Transverse colon (tissue), 4 donors: ENCODE measurements around the gene CADPS. TPM values are rescaled to one million over a fixed set of nuclear protein-coding genes. Genes with fewer than 3 reads are reported as not detected.

Source experiments
- DNase-seq: peaks from one replicate; pipeline ENCODE4 v3.0.0-alpha.2; 2019
- H3K27ac ChIP-seq, 4 donors: fragments of 200-600 bp; sonication (generic); 2 replicates each; pipeline ENCODE4 v1.5.1; 2016 to 2018; ENCODE audit warnings: inconsistent platforms in 4 of 4
- H3K27me3 ChIP-seq: fragments of 200-600 bp; sonication (generic); 2 replicates; pipeline ENCODE4 v1.5.1; 2017; ENCODE audit warnings: inconsistent platforms
- H3K36me3 ChIP-seq, 4 donors: fragments of 200-600 bp; sonication (generic); 2 replicates each; pipeline ENCODE4 v1.5.1; 2017 to 2019; ENCODE audit warnings: inconsistent platforms in 4 of 4
- H3K4me1 ChIP-seq, 4 donors: fragments of 200-600 bp; sonication (generic); 2 replicates each; pipeline ENCODE4 v1.5.1; 2017 to 2020; ENCODE audit warnings: inconsistent platforms in 4 of 4
- H3K4me3 ChIP-seq, 4 donors: fragments of 200-600 bp; sonication (generic); 1 replicate in 1 of 4; 2 replicates in 3 of 4; pipeline versions ENCODE4 v1.5.1 to v1.6.1; 2017 to 2019; ENCODE audit warnings: inconsistent platforms in 4 of 4
- H3K9me3 ChIP-seq, 2 donors: fragments of 200-600 bp; sonication (generic); 2 replicates each; pipeline ENCODE4 v1.5.1; 2017 to 2019; ENCODE audit warnings: inconsistent platforms in 2 of 2
- CTCF ChIP-seq, 5 experiments: fragments of 200-600 bp in 3 of 5; fragments of 450-650 bp in 2 of 5; sonication (generic) in 3 of 5; IDR thresholded peaks; 1 replicate in 2 of 5; 2 replicates in 3 of 5; pipeline ENCODE4 v1.5.1; 2016 to 2017; ENCODE audit warnings: antibody characterized with exemption in 5 of 5, inconsistent platforms in 3 of 5, mild to moderate bottlenecking in 2 of 5, moderate library complexity in 1 of 5
- EP300 ChIP-seq: sonication (generic); formaldehyde crosslinking; IDR thresholded peaks from one replicate; pipeline ENCODE4 v1.6.1; 2017; ENCODE audit warnings: antibody characterized with exemption, low read depth
- POLR2A ChIP-seq: fragments of 450-650 bp; IDR thresholded peaks from one replicate; pipeline ENCODE4 v1.6.1; 2016; ENCODE audit warnings: antibody characterized with exemption, mild to moderate bottlenecking, moderate library complexity
- POLR2AphosphoS5 ChIP-seq, 3 donors: sonication (generic); formaldehyde crosslinking; IDR thresholded peaks; one replicate each; pipeline ENCODE4 v1.6.1; 2016; ENCODE audit warnings: antibody characterized with exemption in 3 of 3
- WGBS, 2 donors: methylation state at CpG; one replicate each; pipeline ENCODE4 v1.1.5; 2018; ENCODE audit warnings: low coverage in 1 of 2; 5-methylcytosine and 5-hydroxymethylcytosine counted together
- in situ Hi-C, 4 donors: fragments of 200-750 bp; cut with MboI; loops; one replicate each; pipeline versions ENCODE4 v1.15.0 to v1.15.1; 2017; ENCODE audit warnings: low sequenced_read_pairs in 3 of 4, low pct_ligation_motif_present in 1 of 4, low pct_unique_long_range_greater_than_20kb in 1 of 4
- intact Hi-C: fragments of 100-400 bp; cut with DNase I; formaldehyde crosslinking; loops from one replicate; pipeline ENCODE4 v1.15.1; 2023; ENCODE audit warnings: low total_unique reads
- total RNA-seq, 4 donors: library from RNA; depleted of rRNA; stranded (reverse); fragments of >200 nt; gene quantifications; one replicate each; pipeline ENCODE4 v1.1.0, GENCODE V29; 2016

Gene CADPS
- total RNA-seq, 4 donors from 2014 or later = 1.9 to 22.7 (median 8.9) TPM

- no peaks in the 10 kb centered on the region for H3K4me1 ChIP-seq
- no peak overlapping the region for H3K27ac ChIP-seq
- H3K36me3 ChIP-seq = no peaks in the 10 kb centered on the region
- H3K9me3 ChIP-seq = no peaks in the 10 kb centered on the region
- no peak for DNase-seq
- no peak overlapping the region for H3K4me3 ChIP-seq
- WGBS, 2 donors = 57 to 59% methylated on average over 4 to 11 of the region's 11 CpGs
- no peaks in the 10 kb centered on the region for H3K27me3 ChIP-seq
- TF ChIP-seq POLR2A (no peak), POLR2AphosphoS5 (IDR thresholded peaks at IDR 0.05) (no peak), CTCF (IDR thresholded peaks at IDR 0.05) (no peak), EP300 (no peak)
- intact Hi-C loops (no loop called here), in situ Hi-C loops (loop anchor here in 2 of 4 donors (10.0 to 25.0 kb wide), 3 partner anchors 230 to 363 kb away; no protein-coding TSS in a partner anchor)
Observed at GRCh38 chr3:62567097-62568021, 307.9 kb downstream of the CADPS start.

GRCh38 chr3:62566022-62566557 lies 309.1 kb downstream of the CADPS start:
- Histone ChIP-seq H3K9me3 (no peaks in the 10 kb centered on the region), H3K27ac (no peak overlapping the region), H3K27me3 (no peaks in the 10 kb centered on the region), H3K36me3 (no peaks in the 10 kb centered on the region), H3K4me3 (no peak overlapping the region), H3K4me1 (no peaks in the 10 kb centered on the region)
- 67 to 89% methylated on average over 2 to 6 of the region's 6 CpGs for WGBS, 2 donors
- in situ Hi-C loops = loop anchor here in 2 of 4 donors (10.0 to 25.0 kb wide), 3 partner anchors 229 to 361 kb away; no protein-coding TSS in a partner anchor
- intact Hi-C loops = no loop called here
- no peak for DNase-seq
- TF ChIP-seq POLR2A (no peak), CTCF (IDR thresholded peaks at IDR 0.05) (no peak), POLR2AphosphoS5 (IDR thresholded peaks at IDR 0.05) (no peak), EP300 (no peak)

- no peaks in the 10 kb centered on the region for H3K27me3 ChIP-seq
- no peaks in the 10 kb centered on the region for H3K4me1 ChIP-seq
- no peak overlapping the region for H3K4me3 ChIP-seq
- TF ChIP-seq CTCF (IDR thresholded peaks at IDR 0.05) = no peak
- no peaks in the 10 kb centered on the region for H3K9me3 ChIP-seq
- no peak for DNase-seq
- intact Hi-C loops = no loop called here
- in situ Hi-C loops = loop anchor here in 2 of 4 donors (10.0 to 25.0 kb wide), 3 partner anchors 225 to 358 kb away; no protein-coding TSS in a partner anchor
- no peaks in the 10 kb centered on the region for H3K36me3 ChIP-seq
- H3K27ac ChIP-seq = no peak overlapping the region
Observed at GRCh38 chr3:62562596-62562995, 312.6 kb downstream of the CADPS start.

GRCh38 chr3:62562017-62562416 lies 313.2 kb downstream of the CADPS start:
- intact Hi-C loops (no loop called here), in situ Hi-C loops (loop anchor here in 2 of 4 donors (10.0 to 25.0 kb wide), 3 partner anchors 225 to 357 kb away; no protein-coding TSS in a partner anchor)
- Histone ChIP-seq H3K36me3 (no peaks in the 10 kb centered on the region), H3K4me3 (no peak overlapping the region), H3K4me1 (no peaks in the 10 kb centered on the region), H3K27ac (no peak overlapping the region), H3K27me3 (no peaks in the 10 kb centered on the region), H3K9me3 (no peaks in the 10 kb centered on the region)
- 62% methylated on average over 2 of the region's 2 CpGs for WGBS, 2 donors
- DNase-seq = no peak
- TF ChIP-seq CTCF (IDR thresholded peaks at IDR 0.05) (no peak), EP300 (no peak), POLR2A (no peak), POLR2AphosphoS5 (IDR thresholded peaks at IDR 0.05) (no peak)
